Stomach (tissue), 4 donors: ENCODE results near the gene TXLNB.

Experiments used
- CTCF ChIP-seq, 7 experiments: fragments of 450-650 bp in 4 of 7; fragments of 200-600 bp in 3 of 7; sonication (generic) in 3 of 7; IDR thresholded peaks; one replicate each; pipeline ENCODE4 v1.5.1; 2016 to 2019; ENCODE audit warnings: antibody characterized with exemption in 7 of 7, control low read depth in 2 of 7, mild to moderate bottlenecking in 1 of 7
- EP300 ChIP-seq: sonication (generic); formaldehyde crosslinking; IDR thresholded peaks from one replicate; pipeline ENCODE4 v1.6.1; 2017; ENCODE audit warnings: antibody characterized with exemption
- POLR2A ChIP-seq, 4 donors: fragments of 450-650 bp; IDR thresholded peaks; one replicate each; pipeline ENCODE4 v1.6.1; 2016; ENCODE audit warnings: antibody characterized with exemption in 4 of 4, control low read depth in 2 of 4, mild to moderate bottlenecking in 1 of 4, moderate library complexity in 1 of 4
- POLR2AphosphoS5 ChIP-seq, 3 donors: sonication (generic); formaldehyde crosslinking; IDR thresholded peaks; one replicate each; pipeline ENCODE4 v1.6.1; 2016; ENCODE audit warnings: antibody characterized with exemption in 3 of 3

GRCh38 chr6:139297921-139298320, 6.1 kb upstream of the TXLNB start:
- TF ChIP-seq CTCF (IDR thresholded peaks at IDR 0.05) = no peak
- no peak for TF ChIP-seq POLR2A (IDR thresholded peaks at IDR 0.05)
- TF ChIP-seq POLR2AphosphoS5 (IDR thresholded peaks at IDR 0.05) = no peak
- TF ChIP-seq EP300 = no peak
